RWPE2 (cell line): Measurements from ENCODE around the gene C19orf25.

Experiments used
- ATAC-seq: fragments of 200-7000 bp; cut with Tn5 transposase; 3 replicates; pipeline ENCODE4 v1.9.1; 2021; ENCODE audit warnings: low read depth
- DNase-seq: peaks from one replicate; pipeline ENCODE4 v3.0.0-alpha.2; 2020; ENCODE audit warnings: low spot score
- H3K27ac ChIP-seq: fragments of 450-650 bp; 2 replicates; pipeline ENCODE4 v1.5.1; 2017; ENCODE audit warnings: mild to moderate bottlenecking; ENCODE audit not compliant: poor library complexity, severe bottlenecking
- H3K27me3 ChIP-seq: fragments of 250-450 bp; sonication (Bioruptor Pico); 2 replicates; pipeline ENCODE4 v1.5.1; 2021; ENCODE audit warnings: mild to moderate bottlenecking, moderate library complexity; ENCODE audit not compliant: insufficient read depth, poor library complexity, severe bottlenecking
- H3K36me3 ChIP-seq: fragments of 250-450 bp; sonication (Bioruptor Pico); 2 replicates; pipeline ENCODE4 v1.5.1; 2020; ENCODE audit warnings: low read depth, mild to moderate bottlenecking, moderate library complexity
- H3K4me1 ChIP-seq: fragments of 250-450 bp; sonication (Bioruptor Pico); 2 replicates; pipeline ENCODE4 v1.5.1; 2021; ENCODE audit warnings: mild to moderate bottlenecking, moderate library complexity; ENCODE audit not compliant: insufficient read depth, poor library complexity, severe bottlenecking
- H3K4me3 ChIP-seq: fragments of 250-450 bp; sonication (Bioruptor Pico); 2 replicates; pipeline ENCODE4 v1.5.1; 2021; ENCODE audit warnings: mild to moderate bottlenecking, moderate library complexity; ENCODE audit not compliant: severe bottlenecking
- H3K9me3 ChIP-seq: fragments of 250-450 bp; sonication (Bioruptor Pico); 2 replicates; pipeline ENCODE4 v1.5.1; 2021; ENCODE audit warnings: mild to moderate bottlenecking, moderate library complexity; ENCODE audit not compliant: severe bottlenecking
- CTCF ChIP-seq: fragments of 450-650 bp; IDR thresholded peaks from one replicate; pipeline ENCODE4 v1.5.1; 2017; ENCODE audit warnings: mild to moderate bottlenecking, moderate library complexity; ENCODE audit not compliant: poor library complexity, severe bottlenecking

C19orf25 gene

GRCh38 chr19:1425102-1425837, 53.7 kb downstream of the C19orf25 start:
- peak overlapping the region; percentile 24 for H3K27ac ChIP-seq
- DNase-seq (no peak), ATAC-seq (peak; percentile 68)
- H3K4me3 ChIP-seq = no peak overlapping the region
- H3K27me3 ChIP-seq = no peaks in the 10 kb centered on the region
- H3K4me1 ChIP-seq = peaks cover 11% of the 10 kb centered on the region
- H3K36me3 ChIP-seq = peaks cover 91% of the 10 kb centered on the region
- no peaks in the 10 kb centered on the region for H3K9me3 ChIP-seq
- no peak for TF ChIP-seq CTCF

- DNase-seq (no peak), ATAC-seq (no peak; the same call in 2 of the 3 replicates)
- TF ChIP-seq CTCF = no peak
- Histone ChIP-seq H3K4me3 (no peak overlapping the region), H3K4me1 (peaks cover 11% of the 10 kb centered on the region), H3K9me3 (no peaks in the 10 kb centered on the region), H3K36me3 (peaks cover 87% of the 10 kb centered on the region), H3K27ac (peak overlapping the region; percentile 24), H3K27me3 (no peaks in the 10 kb centered on the region)
Observed at GRCh38 chr19:1424192-1424955, 54.6 kb downstream of the C19orf25 start.

- H3K4me3 ChIP-seq = no peak overlapping the region
- H3K4me1 ChIP-seq = peaks cover 11% of the 10 kb centered on the region
- H3K27ac ChIP-seq = no peak overlapping the region
- H3K36me3 ChIP-seq = peaks cover 87% of the 10 kb centered on the region
- DNase-seq (no peak), ATAC-seq (no peak)
- TF ChIP-seq CTCF = no peak
- H3K27me3 ChIP-seq = no peaks in the 10 kb centered on the region
- no peaks in the 10 kb centered on the region for H3K9me3 ChIP-seq
Observed at GRCh38 chr19:1423436-1424191, 55.4 kb downstream of the C19orf25 start.
